ENCODE results near the gene ORC4.

DNA sequence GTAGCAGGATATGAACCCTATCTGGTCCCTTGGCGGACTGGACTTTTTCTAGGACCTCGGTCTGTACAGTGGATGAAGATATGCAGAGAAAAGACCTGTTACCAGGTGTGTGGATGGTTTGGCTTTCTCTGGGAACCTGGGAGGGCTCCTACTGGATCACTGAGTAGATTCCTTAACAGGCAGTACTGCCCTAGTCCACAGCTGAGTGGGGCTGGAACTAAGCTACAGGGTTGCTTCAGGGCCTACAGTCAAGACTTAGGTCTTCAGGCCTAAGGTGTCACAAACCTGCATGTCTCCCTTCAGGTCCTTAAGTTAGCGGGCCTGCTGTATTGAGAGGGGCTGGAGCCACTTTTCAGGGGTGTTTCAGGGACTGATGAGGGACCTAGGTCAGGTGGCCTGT is 42.9 kb downstream of the ORC4 start:
- TF ChIP-seq POLR2A (IDR thresholded peaks at IDR 0.05) (no peak), POLR2AphosphoS5 (IDR thresholded peaks at IDR 0.05) (no peak)
